Adipocyte (in vitro differentiated cells): ENCODE measurements around the gene FAM78B.

Source experiments
- DNase-seq: peaks from one replicate; pipeline ENCODE4 v3.0.0-alpha.2; 2015; ENCODE audit warnings: low read depth
- H3K27me3 ChIP-seq: replicated peaks from 2 replicates; pipeline ENCODE4 v1.7.0; 2013; ENCODE audit warnings: mild to moderate bottlenecking, low read length, moderate library complexity; ENCODE audit not compliant: control insufficient read depth, insufficient read depth
- H3K36me3 ChIP-seq: 2 replicates; pipeline ENCODE4 v1.7.0; 2013; ENCODE audit warnings: low read length, mild to moderate bottlenecking, moderate library complexity; ENCODE audit not compliant: control insufficient read depth, insufficient read depth, severe bottlenecking
- H3K4me1 ChIP-seq: 2 replicates; pipeline ENCODE4 v1.7.0; 2013; ENCODE audit warnings: mild to moderate bottlenecking, low read length, moderate library complexity; ENCODE audit not compliant: control insufficient read depth, insufficient read depth
- H3K4me3 ChIP-seq: 2 replicates; pipeline ENCODE4 v1.7.0; 2013; ENCODE audit warnings: mild to moderate bottlenecking, low read length, moderate library complexity
- H3K9ac ChIP-seq: 2 replicates; pipeline ENCODE4 v1.7.0; 2013; ENCODE audit warnings: mild to moderate bottlenecking, low read length, moderate library complexity
- H3K9me3 ChIP-seq: 2 replicates; pipeline ENCODE4 v1.7.0; 2013; ENCODE audit warnings: mild to moderate bottlenecking, low read length, moderate library complexity; ENCODE audit not compliant: control insufficient read depth

Gene FAM78B

DNA sequence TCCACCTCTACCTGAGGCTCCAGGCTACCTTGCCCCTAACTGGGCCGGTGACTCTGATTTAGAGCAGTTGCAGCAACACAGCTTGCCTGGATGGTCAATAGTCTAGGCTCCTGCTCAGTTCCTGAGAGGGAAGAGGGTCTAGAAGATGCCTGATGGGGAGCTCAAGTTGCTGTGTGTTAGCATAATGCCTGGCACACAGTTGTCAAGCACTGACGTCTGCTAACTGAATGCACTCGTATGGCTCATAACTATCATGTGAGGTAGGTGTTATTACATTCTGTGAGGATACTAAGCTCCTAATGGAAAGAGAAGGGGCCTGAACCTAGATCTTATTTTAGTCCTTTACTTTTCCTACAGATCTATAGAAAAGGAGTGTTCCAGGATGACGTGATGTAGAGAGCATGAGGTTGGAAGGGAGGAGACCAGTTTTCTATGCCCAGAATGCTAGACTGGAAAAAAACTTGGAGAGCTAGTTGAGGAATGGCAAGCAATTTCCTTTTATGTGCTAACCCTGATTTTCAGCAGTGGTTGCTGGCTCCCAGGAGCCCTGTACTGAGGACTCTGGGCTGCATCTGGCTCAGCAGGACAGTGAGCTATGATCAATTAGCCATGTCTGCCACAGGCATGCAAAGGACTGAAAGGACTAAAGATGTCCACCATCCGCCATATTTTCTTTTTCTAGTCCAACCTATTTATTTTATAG, 30.0 kb downstream of the FAM78B start:
- H3K27me3 ChIP-seq, result peaks cover 5% of the 10 kb centered on the region
- H3K9ac ChIP-seq, result no peak overlapping the region
- H3K4me3 ChIP-seq, result no peak overlapping the region
- no peak for DNase-seq
- no peaks in the 10 kb centered on the region for H3K4me1 ChIP-seq
- no peaks in the 10 kb centered on the region for H3K36me3 ChIP-seq
- H3K9me3 ChIP-seq, result peaks cover 6% of the 10 kb centered on the region

DNA sequence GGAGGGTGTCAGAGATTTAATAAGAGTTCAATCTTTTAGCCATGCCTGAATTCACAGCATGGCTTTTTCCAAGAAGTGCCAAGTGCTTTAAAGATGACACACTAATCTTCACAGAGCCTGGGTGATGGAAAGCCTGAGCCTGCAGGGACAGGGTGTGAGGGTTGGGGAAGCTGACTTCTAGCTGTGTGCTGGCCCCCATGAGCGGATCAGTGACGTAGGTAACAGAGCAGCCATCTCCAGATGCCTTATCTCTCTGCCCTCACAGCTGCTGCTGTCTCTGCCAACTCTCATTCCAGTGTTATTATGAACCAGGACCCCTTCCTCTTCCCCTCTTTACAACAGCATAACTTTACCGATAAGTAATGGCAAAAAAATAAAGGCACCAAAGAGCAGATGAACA, 30.6 kb downstream of the FAM78B start:
- no peaks in the 10 kb centered on the region for H3K36me3 ChIP-seq
- peaks cover 5% of the 10 kb centered on the region for H3K27me3 ChIP-seq
- no peaks in the 10 kb centered on the region for H3K4me1 ChIP-seq
- H3K4me3 ChIP-seq, result no peak overlapping the region
- DNase-seq, result no peak
- no peak overlapping the region for H3K9ac ChIP-seq
- peaks cover 6% of the 10 kb centered on the region for H3K9me3 ChIP-seq

DNA sequence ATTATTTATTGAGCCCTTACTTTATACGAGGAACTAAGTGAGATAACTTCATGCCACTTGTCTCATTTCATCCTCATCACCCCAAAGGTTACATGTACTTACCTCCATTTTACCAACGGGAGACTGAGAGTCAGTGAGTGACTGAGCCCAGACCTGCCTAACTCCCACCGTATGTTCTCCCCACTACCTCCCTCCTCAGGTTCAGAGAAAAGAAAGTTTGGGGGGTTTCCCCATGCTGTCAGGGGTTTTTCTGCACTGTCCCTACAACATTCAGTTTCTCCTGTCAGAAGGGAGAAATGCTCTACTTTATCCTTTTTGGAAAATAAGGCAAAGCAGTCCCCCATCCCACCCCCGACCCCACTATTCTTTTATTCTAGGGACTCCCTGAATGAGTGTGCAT, 32.9 kb downstream of the FAM78B start:
- no peaks in the 10 kb centered on the region for H3K4me1 ChIP-seq
- no peaks in the 10 kb centered on the region for H3K36me3 ChIP-seq
- no peak for DNase-seq
- H3K27me3 ChIP-seq, result no peaks in the 10 kb centered on the region
- no peak overlapping the region for H3K4me3 ChIP-seq
- no peak overlapping the region for H3K9ac ChIP-seq
- H3K9me3 ChIP-seq, result peaks cover 6% of the 10 kb centered on the region

DNA sequence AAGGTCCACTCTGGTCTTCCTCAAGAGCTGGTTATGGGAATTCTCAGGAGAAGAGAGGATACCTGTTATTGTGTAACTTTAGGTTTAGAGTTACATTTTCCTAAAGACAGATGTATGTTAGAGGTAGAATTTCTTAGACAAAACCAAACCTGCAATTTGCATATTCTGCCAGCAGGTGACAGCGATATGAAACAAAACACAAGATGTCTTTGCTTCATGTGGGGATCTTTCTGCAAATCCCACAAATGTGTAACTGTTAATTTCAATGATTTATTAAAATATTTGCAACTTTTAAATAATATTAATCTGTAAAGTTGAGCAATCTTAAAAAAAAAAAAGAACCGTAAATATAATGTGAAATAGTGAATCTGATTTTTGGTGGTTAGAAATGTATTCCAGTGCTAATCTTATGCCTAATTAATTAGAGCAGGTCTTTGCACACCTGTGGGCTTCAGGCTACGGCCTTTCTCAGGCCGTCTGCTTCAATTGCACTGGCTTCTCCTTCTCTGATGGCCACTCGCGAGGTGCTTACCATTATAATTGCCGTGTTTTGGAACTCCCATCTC, 33.4 kb downstream of the FAM78B start:
- no peak overlapping the region for H3K9ac ChIP-seq
- H3K36me3 ChIP-seq, result no peaks in the 10 kb centered on the region
- peaks cover 6% of the 10 kb centered on the region for H3K9me3 ChIP-seq
- no peak overlapping the region for H3K4me3 ChIP-seq
- no peaks in the 10 kb centered on the region for H3K27me3 ChIP-seq
- DNase-seq, result no peak
- H3K4me1 ChIP-seq, result no peaks in the 10 kb centered on the region

- no peak overlapping the region for H3K4me3 ChIP-seq
- peaks cover 6% of the 10 kb centered on the region for H3K9me3 ChIP-seq
- H3K9ac ChIP-seq, result no peak overlapping the region
- H3K36me3 ChIP-seq, result no peaks in the 10 kb centered on the region
- H3K4me1 ChIP-seq, result no peaks in the 10 kb centered on the region
- H3K27me3 ChIP-seq, result no peaks in the 10 kb centered on the region
- DNase-seq, result no peak
Measured at GRCh38 chr1:166132496-166132895, 34.3 kb downstream of the FAM78B start.

GRCh38 chr1:166129006-166129405, 37.8 kb downstream of the FAM78B start:
- Histone ChIP-seq H3K9ac (no peak overlapping the region), H3K4me1 (no peaks in the 10 kb centered on the region), H3K4me3 (no peak overlapping the region), H3K27me3 (no peaks in the 10 kb centered on the region), H3K9me3 (peaks cover 6% of the 10 kb centered on the region), H3K36me3 (no peaks in the 10 kb centered on the region)
- no peak for DNase-seq

DNA sequence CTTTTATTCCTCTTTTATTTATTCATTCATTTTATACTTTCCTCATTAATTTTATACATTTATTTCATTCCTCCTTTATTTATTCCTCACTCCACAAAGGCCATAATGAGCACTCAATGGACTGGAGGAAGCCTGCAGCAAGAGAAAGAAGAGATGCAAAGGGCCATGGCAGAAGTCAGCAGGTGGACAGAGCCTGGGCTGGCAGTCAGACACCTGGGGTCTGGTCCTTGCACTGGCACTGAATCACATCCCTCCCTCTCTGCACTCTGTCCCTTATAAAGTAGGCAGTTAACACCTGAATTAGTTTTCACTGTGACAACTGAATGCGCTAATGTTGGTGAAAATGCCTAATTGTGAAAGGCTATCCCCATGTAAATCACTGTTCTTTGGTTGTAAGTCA, 38.6 kb downstream of the FAM78B start:
- H3K9me3 ChIP-seq, result peaks cover 5% of the 10 kb centered on the region
- H3K9ac ChIP-seq, result no peak overlapping the region
- H3K36me3 ChIP-seq, result no peaks in the 10 kb centered on the region
- no peak for DNase-seq
- no peaks in the 10 kb centered on the region for H3K27me3 ChIP-seq
- no peaks in the 10 kb centered on the region for H3K4me1 ChIP-seq
- H3K4me3 ChIP-seq, result no peak overlapping the region

- Histone ChIP-seq H3K4me3 (no peak overlapping the region), H3K9me3 (no peaks in the 10 kb centered on the region), H3K36me3 (no peaks in the 10 kb centered on the region), H3K4me1 (no peaks in the 10 kb centered on the region), H3K27me3 (no peaks in the 10 kb centered on the region), H3K9ac (no peak overlapping the region)
- no peak for DNase-seq
Measured at GRCh38 chr1:166127003-166127402, 39.8 kb downstream of the FAM78B start.

DNA sequence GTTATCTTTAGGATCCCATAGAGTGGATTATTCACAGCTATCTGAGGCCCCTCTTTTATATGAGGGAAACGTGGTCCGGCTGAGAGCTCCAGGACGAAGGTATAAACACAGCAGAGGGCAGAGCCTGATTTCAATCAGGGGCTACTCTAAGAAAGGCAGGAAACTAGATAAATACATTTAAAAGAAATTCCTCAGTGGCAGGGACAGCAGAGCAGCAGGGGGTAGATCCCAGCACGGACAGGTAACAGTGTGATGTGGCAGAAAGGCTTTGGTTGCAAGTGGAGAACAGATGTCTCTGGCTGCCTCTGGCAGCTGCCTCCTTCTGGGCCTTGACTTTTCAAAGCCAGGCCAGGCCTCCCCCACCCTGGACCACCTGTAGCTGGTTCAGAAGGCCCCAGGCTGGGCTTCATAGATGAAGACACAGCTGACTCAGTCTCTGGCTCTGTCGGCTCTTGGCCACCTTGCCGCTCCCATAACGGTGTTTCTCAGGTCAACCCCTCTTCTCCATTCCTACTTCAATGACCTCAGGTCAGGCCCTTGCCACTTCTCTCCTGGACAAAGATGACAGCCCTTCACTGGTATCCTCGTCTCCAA, 43.8 kb downstream of the FAM78B start:
- H3K36me3 ChIP-seq, result no peaks in the 10 kb centered on the region
- no peak overlapping the region for H3K9ac ChIP-seq
- no peak for DNase-seq
- H3K27me3 ChIP-seq, result no peaks in the 10 kb centered on the region
- no peaks in the 10 kb centered on the region for H3K9me3 ChIP-seq
- H3K4me3 ChIP-seq, result no peak overlapping the region
- H3K4me1 ChIP-seq, result no peaks in the 10 kb centered on the region

DNA sequence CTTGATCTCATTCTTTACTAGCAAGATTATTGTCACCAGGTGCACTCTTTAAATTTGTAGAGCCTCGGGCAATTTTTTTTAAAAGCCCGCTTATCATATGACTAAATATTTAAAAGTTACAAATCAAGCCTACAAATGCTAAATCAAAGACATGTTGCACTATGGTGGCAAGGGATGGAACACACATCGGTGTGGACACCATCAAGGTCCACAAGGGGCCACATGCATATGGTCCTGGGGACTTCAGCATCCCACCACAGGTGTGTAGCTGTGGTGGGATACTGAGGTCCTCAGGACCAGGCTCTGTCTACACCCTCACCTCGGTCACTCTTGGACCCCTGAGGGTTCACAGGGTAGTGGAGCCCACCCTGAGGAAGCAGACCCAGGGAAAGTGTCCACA, 45.8 kb downstream of the FAM78B start:
- Histone ChIP-seq H3K9ac (no peak overlapping the region), H3K4me3 (no peak overlapping the region), H3K27me3 (no peaks in the 10 kb centered on the region), H3K4me1 (no peaks in the 10 kb centered on the region), H3K9me3 (no peaks in the 10 kb centered on the region), H3K36me3 (no peaks in the 10 kb centered on the region)
- no peak for DNase-seq

DNA sequence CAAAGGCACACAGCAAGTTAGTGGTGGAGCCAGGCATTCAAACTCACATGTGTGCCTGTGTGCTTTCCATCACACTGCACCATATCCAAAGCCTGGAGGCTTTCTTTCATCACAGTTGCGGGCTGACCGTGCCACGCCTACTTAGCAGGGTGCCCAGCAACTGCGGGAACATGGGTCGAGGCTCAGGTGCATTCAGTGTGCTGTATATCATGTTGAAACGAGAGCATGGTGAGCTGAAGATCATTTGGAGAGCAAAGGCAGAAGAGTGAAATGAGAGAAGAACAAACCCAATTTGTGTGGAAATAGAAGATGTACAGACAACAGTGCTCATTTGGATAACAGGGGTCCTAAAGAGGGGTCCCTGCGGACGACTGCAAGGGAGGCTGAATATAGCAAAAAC, 46.5 kb downstream of the FAM78B start:
- Histone ChIP-seq H3K4me1 (no peaks in the 10 kb centered on the region), H3K9ac (no peak overlapping the region), H3K27me3 (no peaks in the 10 kb centered on the region), H3K9me3 (no peaks in the 10 kb centered on the region), H3K36me3 (no peaks in the 10 kb centered on the region), H3K4me3 (no peak overlapping the region)
- no peak for DNase-seq
